ENCODE results near the gene CYTH1.

The CYTH1 gene

GRCh38 chr17:78641243-78641642 lies 140.8 kb downstream of the CYTH1 start:
- no peak for DNase-seq

DNA sequence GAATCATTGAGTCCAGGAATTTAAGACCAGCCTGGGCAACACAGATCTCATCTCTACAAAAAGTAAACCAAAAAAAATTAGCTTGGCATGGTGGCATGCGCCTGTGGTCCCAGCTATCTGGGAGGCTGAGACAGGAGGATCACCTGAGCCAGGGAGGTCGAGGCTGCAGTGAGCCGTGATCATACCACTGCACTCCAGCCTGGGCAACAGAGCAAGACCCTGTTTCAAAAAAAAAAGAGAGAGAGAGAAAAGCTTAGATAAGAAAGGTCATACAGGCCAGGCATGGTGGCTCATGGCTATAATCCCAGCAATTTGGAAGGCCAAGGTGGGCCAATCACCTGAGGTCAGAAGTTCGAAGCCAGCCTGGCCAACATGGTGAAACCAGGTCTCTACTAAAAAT lies 141.4 kb downstream of the CYTH1 start:
- DNase-seq, result no peak

- no peak for DNase-seq
These were observed 144.2 kb downstream of the CYTH1 start for GRCh38 chr17:78637643-78638420.

DNA sequence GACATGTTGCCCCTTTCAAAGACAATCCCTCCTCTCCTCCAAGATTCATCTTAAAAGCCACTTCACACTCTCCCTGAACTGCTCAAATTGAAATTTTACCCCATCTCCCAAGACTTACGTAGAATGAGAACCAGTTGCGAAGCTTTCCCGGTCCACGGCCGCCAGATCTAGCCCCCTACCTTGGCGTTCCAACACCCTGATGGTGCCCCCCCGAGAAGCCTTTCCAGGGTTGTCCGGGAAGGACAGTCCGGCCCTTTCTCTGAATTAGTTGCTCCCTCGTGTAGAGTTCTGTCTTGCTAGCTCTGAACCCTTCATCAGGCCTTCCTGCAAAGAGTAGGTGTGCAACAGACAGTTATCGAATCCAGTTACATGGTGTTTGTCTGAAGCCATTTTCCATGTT lies 144.9 kb downstream of the CYTH1 start:
- DNase-seq, result no peak

DNA sequence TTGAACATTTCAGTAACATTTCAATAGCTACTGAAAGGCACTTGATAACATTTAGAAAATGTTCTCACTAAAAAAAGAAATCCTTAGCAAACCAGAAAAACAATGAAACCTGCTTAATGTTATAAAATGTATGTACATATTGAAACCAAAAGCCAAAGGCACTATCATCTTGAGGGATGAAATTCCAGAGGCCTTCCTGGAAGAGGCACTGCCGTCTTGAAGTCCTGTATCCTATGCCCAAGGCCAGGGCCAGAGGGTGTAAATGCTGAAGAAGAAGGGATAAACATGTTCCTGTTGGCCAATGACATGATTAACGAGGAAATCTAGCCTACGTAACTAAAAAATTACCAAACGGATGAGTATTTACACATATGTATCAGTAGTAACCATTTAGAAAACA lies 147.9 kb downstream of the CYTH1 start:
- no peak for DNase-seq

GRCh38 chr17:78629436-78629995 lies 152.6 kb downstream of the CYTH1 start:
- DNase-seq, result no peak

DNA sequence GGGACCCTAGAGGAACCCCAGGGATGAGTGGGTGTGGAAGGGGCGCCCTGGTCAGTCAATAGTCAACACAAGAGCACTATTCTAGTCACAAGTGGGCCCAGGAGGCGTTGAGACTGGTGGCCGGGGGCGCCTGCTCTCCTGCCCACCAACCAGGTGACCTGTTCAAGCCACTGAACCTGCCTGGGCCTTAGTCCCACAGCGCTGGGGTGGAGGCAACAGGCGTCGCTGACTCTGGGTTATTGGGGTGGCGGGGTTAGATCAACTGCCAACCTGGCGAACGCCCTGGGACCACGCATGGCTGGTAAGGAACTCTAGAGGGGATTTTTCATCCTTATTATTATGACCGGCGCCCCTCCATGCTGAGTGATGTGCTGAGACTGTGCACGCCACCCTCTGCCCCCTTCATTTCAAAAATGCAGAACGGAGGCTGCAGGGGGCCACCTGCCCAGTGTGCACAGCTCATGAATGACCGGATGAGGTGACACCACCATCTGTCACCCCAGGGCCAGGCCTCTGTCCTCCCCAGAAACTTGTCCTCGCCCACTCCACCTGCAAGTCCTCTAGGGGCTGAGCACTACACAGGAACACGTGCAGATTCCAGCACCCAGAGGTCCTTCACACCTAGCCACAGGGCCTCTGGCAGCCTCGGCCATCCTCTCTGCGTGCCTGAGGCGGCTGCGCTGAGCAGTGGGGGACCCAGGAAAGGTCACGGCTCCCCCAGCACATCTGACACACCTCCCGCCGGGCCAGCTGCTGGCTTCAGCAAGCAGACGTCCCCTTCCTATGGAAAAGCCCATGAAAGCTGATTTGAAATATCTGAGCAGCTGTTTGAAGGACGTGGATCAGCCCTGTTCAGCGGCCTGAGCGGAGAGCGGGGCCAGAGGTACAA lies 153.3 kb downstream of the CYTH1 start:
- DNase-seq, result no peak

GRCh38 chr17:78624324-78625151 lies 157.5 kb downstream of the CYTH1 start:
- no peak for DNase-seq

Data from DMS53 (cell line).